ENCODE results near the gene CPN1.

The CPN1 gene

GRCh38 chr10:100076750-100077149 is 4.9 kb downstream of the CPN1 start:
- DNase-seq (ENCODE audit: low read depth) = no peak
- TF ChIP-seq CTCF (IDR thresholded peaks at IDR 0.05; ENCODE audit: insufficient read depth, low read depth, low read length, missing control alignments) = no peak
- H3K4me3 ChIP-seq (ENCODE audit: low read length) = no peak overlapping the region

- no peak overlapping the region for H3K4me3 ChIP-seq (ENCODE audit: low read length)
- no peak for TF ChIP-seq CTCF (IDR thresholded peaks at IDR 0.05; ENCODE audit: insufficient read depth, low read depth, low read length, missing control alignments)
- no peak for DNase-seq (ENCODE audit: low read depth)
These were observed 6.0 kb downstream of the CPN1 start for GRCh38 chr10:100075426-100076220.

GRCh38 chr10:100072514-100072913 is 9.2 kb downstream of the CPN1 start:
- no peak overlapping the region for H3K4me3 ChIP-seq (ENCODE audit: low read length)
- no peak for DNase-seq (ENCODE audit: low read depth)
- TF ChIP-seq CTCF (IDR thresholded peaks at IDR 0.05; ENCODE audit: insufficient read depth, low read depth, low read length, missing control alignments) = no peak

- TF ChIP-seq CTCF (IDR thresholded peaks at IDR 0.05; ENCODE audit: insufficient read depth, low read depth, low read length, missing control alignments) = no peak
- DNase-seq (ENCODE audit: low read depth) = no peak
- H3K4me3 ChIP-seq (ENCODE audit: low read length) = no peak overlapping the region
These were observed 10.1 kb downstream of the CPN1 start for GRCh38 chr10:100071529-100071928.

GRCh38 chr10:100067466-100067865 is 14.2 kb downstream of the CPN1 start:
- no peak for DNase-seq (ENCODE audit: low read depth)
- no peak overlapping the region for H3K4me3 ChIP-seq (ENCODE audit: low read length)
- no peak for TF ChIP-seq CTCF (IDR thresholded peaks at IDR 0.05; ENCODE audit: insufficient read depth, low read depth, low read length, missing control alignments)

- no peak for TF ChIP-seq CTCF (IDR thresholded peaks at IDR 0.05; ENCODE audit: insufficient read depth, low read depth, low read length, missing control alignments)
- DNase-seq (ENCODE audit: low read depth) = no peak
These were observed 16.5 kb downstream of the CPN1 start for GRCh38 chr10:100065084-100065660.

GRCh38 chr10:100061401-100061800 is 20.3 kb downstream of the CPN1 start:
- no peak for TF ChIP-seq CTCF (IDR thresholded peaks at IDR 0.05; ENCODE audit: insufficient read depth, low read depth, low read length, missing control alignments)

More at GRCh38 chr10:100065084-100065660, 16.5 kb downstream of the CPN1 start:
- no peak overlapping the region for H3K4me3 ChIP-seq (ENCODE audit: low read length)

More at GRCh38 chr10:100061401-100061800, 20.3 kb downstream of the CPN1 start:
- DNase-seq (ENCODE audit: low read depth) = no peak
- no peak overlapping the region for H3K4me3 ChIP-seq (ENCODE audit: low read length)

All from epithelial cell of esophagus (primary cell).